ENCODE measurements around the gene EVX1. TPM values are rescaled to one million over a fixed set of nuclear protein-coding genes. Genes with fewer than 3 reads are reported as not detected.

EVX1 gene
- total and polyA plus RNA-seq, 2 of the 8 experiments (the other 6 are each of a cell fraction or from before 2014, with no cell fraction given) = not detected

DNA sequence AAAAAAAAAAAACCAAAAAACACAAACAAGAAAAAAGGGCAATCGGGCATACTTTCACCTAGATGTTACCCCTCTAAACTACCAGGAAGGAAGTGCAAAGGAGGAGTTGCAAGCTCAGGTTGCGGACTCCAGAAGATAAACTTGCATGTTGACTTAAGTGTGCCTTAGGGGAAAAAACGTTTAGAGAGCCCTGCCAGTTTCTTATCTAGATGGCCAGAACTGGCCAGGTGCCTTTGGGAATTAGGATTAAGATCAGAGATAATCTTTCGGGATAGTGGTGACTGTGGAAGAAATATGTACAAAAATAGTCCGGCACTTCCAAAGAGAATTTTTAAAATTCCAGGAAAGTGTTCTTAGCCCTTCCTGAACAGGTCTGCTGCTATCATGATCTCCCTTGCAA is 17.6 kb downstream of the EVX1 start:
- no peak overlapping the region for H2BK12ac ChIP-seq (ENCODE audit: low read depth, low read length)
- no peak overlapping the region for H3K18ac ChIP-seq (ENCODE audit: extremely low read depth, low read length)
- no peak overlapping the region for H3K27ac ChIP-seq (ENCODE audit: low read depth, low read length)
- WGBS, 2 experiments (ENCODE audit: extremely low coverage in 1 of 2, insufficient coverage in 1 of 2, insufficient read length in 1 of 2, insufficient replicate concordance in 2 of 2, low coverage in 1 of 2, low lambda C conversion rate in 2 of 2, missing lambda C conversion rate in 1 of 2) = 77% methylated on average over 5 of the region's 5 CpGs; no CpG with 5 or more reads in 1 of the 2 experiments
- no peak overlapping the region for H4K5ac ChIP-seq (ENCODE audit: insufficient read length, low read depth, low read length)
- no peaks in the 10 kb centered on the region; the same call in 1 of the 2 replicates for H3K23me2 ChIP-seq (ENCODE audit: low read depth, low read length)
- no peak overlapping the region for H3K4me2 ChIP-seq (ENCODE audit: insufficient read depth in 1 of 2, low read depth in 2 of 2, low read length in 2 of 2)
- DNase-seq (ENCODE audit: low read depth in 1 of 2, low spot score in 2 of 2) (no peak), FAIRE-seq (no peak)
- H3K4ac ChIP-seq (replicated peaks; ENCODE audit: insufficient read length, low read depth, low read length) = no peak overlapping the region
- no peaks in the 10 kb centered on the region for H3K4me1 ChIP-seq (replicated peaks in 1 of 4; ENCODE audit: control insufficient read depth in 3 of 4, insufficient read depth in 4 of 4, low read length in 3 of 4)
- H2BK120ac ChIP-seq (replicated peaks; ENCODE audit: low read depth, low read length) = no peak overlapping the region
- no peak overlapping the region for H3K4me3 ChIP-seq (ENCODE audit: extremely low read depth in 1 of 4, insufficient read depth in 2 of 4, low read depth in 3 of 4, low read length in 4 of 4)
- H2BK5ac ChIP-seq (ENCODE audit: low read depth, low read length) = no peak overlapping the region
- H4K91ac ChIP-seq (replicated peaks; ENCODE audit: insufficient read length, low read length) = no peak overlapping the region
- no peak overlapping the region for H4K8ac ChIP-seq (ENCODE audit: extremely low read depth, insufficient read depth, low read length)
- POLR2A ChIA-PET (ENCODE audit: partially characterized antibody) = no interaction called here
- no peak overlapping the region for H2BK15ac ChIP-seq (ENCODE audit: low read length)
- CTCF ChIA-PET (ENCODE audit: partially characterized antibody) = interaction anchor here (0.7 to 1.3 kb wide), 2 partner anchors 9 to 13 kb away, joined by 3 to 7 read pairs; no protein-coding TSS in a partner anchor
- H3K9me3 ChIP-seq (ENCODE audit: insufficient read depth in 2 of 2, low read depth in 1 of 2, low read length in 1 of 2) = no peaks in the 10 kb centered on the region
- H3K56ac ChIP-seq (replicated peaks; ENCODE audit: insufficient read length, low read depth, low read length) = no peak overlapping the region
- no peak overlapping the region for H3K14ac ChIP-seq (ENCODE audit: insufficient read length)
- no peaks in the 10 kb centered on the region for H3K79me1 ChIP-seq (ENCODE audit: low read depth, low read length)
- no peak overlapping the region for H2AFZ ChIP-seq (ENCODE audit: low read length)
- no peak overlapping the region for H2AK5ac ChIP-seq (ENCODE audit: low read depth, low read length)
- no peak overlapping the region for H3K23ac ChIP-seq (ENCODE audit: insufficient read length)
- H3K9ac ChIP-seq (replicated peaks in 1 of 4; ENCODE audit: extremely low read depth in 1 of 4, low read depth in 3 of 4, low read length in 3 of 4) = no peak overlapping the region
- no peak overlapping the region for H2BK20ac ChIP-seq (ENCODE audit: low read length)
- H4K20me1 ChIP-seq (replicated peaks in 1 of 2; ENCODE audit: control insufficient read depth in 1 of 2, insufficient read depth in 2 of 2, low read length in 2 of 2) = no peaks in the 10 kb centered on the region
- no peaks in the 10 kb centered on the region for H3K36me3 ChIP-seq (ENCODE audit: control insufficient read depth in 2 of 4, insufficient read depth in 4 of 4, low read length in 3 of 4)
- H3K79me2 ChIP-seq (ENCODE audit: control insufficient read depth in 1 of 2, insufficient read depth in 2 of 2, low read length in 2 of 2) = no peaks in the 10 kb centered on the region
- peaks cover 0 to 3% (median 3%) of the 10 kb centered on the region in 4 experiments; a peak in 3 of 7 replicates for H3K27me3 ChIP-seq (replicated peaks in 1 of 4; ENCODE audit: control insufficient read depth in 3 of 4, extremely low read depth in 1 of 4, insufficient read depth in 3 of 4, low read length in 3 of 4)
- TF ChIP-seq CHD1 (IDR thresholded peaks at IDR 0.05; ENCODE audit: low read depth, low read length) (no peak), RXRA (IDR thresholded peaks at IDR 0.05; ENCODE audit: insufficient read depth, low read depth, low read length) (no peak), HDAC6 (IDR thresholded peaks at IDR 0.05; ENCODE audit: low read depth, low read length) (no peak), PHF8 (conservative IDR thresholded peaks at IDR 0.05; ENCODE audit: low read depth, low read length) (no peak), SP1 (IDR thresholded peaks at IDR 0.05; ENCODE audit: low read depth, low read length) (no peak)
- TF ChIP-seq, protein P1, sequence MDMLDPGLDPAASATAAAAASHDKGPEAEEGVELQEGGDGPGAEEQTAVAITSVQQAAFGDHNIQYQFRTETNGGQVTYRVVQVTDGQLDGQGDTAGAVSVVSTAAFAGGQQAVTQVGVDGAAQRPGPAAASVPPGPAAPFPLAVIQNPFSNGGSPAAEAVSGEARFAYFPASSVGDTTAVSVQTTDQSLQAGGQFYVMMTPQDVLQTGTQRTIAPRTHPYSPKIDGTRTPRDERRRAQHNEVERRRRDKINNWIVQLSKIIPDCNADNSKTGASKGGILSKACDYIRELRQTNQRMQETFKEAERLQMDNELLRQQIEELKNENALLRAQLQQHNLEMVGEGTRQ (IDR thresholded peaks at IDR 0.05; ENCODE audit: low read length) = no peak

All from H1 (cell line).